Colon (tissue), 2 donors: Measurements from ENCODE around the gene SLC39A9.
"Not testable (repeated sequence)": the region's sequence is repeated elsewhere in the genome, so short reads cannot be mapped to it uniquely, and the experiment has no call there.

Experiments used
- FAIRE-seq: peaks from 2 replicates; lab custom pipeline; 2012; peaks lifted over from hg19 to GRCh38; lab: Jason Lieb, UNC
- donor health status: control.
- donor health status: control.

SLC39A9 gene

DNA sequence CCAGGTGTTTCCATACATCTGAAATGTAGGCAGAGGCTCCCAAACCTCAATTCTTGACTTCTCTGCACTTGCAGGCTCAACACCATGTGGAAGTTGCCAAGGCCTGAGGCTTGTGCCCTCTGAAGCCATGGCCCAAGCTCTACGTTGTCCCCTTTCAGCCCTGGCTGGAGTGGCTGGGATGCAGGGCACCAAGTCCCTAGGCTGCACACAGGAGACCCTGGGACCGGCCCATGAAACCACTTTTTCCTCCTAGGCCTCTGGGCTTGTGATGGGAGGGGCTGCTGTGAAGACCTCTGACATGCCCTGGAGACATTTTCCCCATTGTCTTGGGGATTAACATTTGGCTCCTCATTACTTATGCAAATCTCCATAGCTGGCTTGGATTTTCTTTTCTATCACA is 79.6 kb downstream of the SLC39A9 start:
- not testable (repeated sequence) for FAIRE-seq

GRCh38 chr14:69479696-69480095 is 81.2 kb downstream of the SLC39A9 start:
- FAIRE-seq = no peak

DNA sequence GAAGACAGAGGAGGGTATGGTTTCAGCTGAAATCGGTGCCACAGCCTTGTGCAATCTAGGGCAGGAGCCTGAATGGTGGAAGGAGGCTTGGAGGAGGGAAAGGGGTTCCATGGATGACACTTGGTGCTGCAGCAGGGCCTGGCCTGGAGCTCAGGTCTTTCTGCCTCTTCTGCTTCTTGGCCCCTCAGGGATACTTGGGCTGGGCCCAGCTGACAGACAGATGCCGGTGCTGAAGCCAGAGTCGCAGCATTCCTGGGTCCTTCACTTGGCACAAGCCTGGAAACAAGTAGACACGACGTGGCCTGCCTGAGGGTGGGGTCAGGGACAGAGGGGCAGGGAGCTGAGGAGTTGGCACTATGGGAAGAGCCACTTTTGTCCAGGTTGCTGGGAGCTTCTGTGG is 81.6 kb downstream of the SLC39A9 start:
- FAIRE-seq = no peak

DNA sequence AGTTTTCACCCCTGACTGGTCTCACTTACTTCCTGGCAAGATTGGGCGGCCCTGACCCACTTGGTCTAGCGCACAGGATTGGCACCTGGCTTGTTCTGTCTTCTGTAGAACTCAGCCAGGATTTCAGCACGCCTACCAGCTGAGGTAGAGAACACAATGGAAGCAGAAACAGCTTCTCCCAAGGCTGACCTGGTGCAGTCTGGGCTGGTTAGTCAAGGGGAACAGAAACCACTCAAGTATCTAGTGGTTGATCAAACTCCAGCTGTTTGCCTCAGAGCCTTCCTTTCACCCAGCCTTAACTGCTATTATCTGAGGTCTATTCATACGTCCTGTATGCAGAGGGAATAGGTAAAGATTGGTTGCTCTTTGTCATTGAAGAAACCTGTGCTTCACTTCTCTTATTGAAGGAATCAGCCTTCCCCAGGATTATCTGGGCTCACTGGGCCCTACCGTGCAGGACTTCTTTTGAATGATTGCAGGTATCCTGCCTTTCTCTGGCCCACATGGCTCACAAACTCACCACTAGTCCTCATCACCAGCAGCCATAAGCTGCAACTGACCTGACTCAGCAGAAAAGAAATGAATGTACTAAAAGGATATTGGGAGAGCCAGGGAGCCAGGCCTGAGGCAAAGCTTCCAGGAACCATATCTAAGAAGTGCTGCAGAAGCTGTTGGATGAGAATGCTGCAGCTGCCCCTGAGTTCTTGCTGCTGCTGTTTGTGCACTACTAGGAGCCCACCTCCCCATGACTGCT is 83.5 kb downstream of the SLC39A9 start:
- FAIRE-seq = no peak

DNA sequence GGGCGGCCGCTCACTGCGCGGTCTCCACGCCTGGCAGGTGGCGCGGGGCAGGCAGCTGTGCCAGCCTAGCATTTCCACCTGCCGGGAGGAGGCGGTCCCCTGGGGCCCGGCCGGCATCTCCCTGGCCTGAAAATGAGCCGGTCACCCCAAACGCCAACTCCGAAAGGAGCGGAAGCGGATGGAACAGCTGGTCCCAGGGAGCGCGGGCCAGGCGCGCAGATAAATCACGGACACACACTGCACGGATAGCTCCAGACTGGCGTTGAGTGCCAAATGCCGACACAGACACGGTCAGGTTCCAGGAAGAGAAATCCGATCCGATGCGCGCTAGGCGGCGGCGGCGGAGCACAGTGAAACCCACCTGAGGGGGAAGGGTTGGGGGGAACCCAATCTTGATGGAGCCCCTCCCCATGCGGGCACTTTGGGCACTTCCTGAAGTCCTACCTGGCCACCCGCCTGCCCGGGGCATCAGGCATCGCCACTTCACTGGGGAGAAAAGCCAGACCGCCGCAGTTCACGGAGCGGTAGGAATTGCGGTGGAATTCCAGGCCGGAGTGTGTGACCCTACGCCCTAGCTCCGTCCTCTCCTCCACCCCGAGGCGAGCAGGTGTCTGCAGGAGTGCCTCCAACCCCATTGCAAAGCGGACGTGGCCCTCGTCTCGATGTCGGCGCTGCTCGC is 85.4 kb downstream of the SLC39A9 start:
- FAIRE-seq = no peak

- FAIRE-seq = no peak
Measured at GRCh38 chr14:69484444-69485314, 86.2 kb downstream of the SLC39A9 start, which contains the start of gene PLEKHD1. PLEKHD1 (plus strand) TSS chr14:69484728; CDS start chr14:69484966, 238 bp downstream.

- FAIRE-seq = no peak
Measured at GRCh38 chr14:69485315-69485660, 86.8 kb downstream of the SLC39A9 start.

DNA sequence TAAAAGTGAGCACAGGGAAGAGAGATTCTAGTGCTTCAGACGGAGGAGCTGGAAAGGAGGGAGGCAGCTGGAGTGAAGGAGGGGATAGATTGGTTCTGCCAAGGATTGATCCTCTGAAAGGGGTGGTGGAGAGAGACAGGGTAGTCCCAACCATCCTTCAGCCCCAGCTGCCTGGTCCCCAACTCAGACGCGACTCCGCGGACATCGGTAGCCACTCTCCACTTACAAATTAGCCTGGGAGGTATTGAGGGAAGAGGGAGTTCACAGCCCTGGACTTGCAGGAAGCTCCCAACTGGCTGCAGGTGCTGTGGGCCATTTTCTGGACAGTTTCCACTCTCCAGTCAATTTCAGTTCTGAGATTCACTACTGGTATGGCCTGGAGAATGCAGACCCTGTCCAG is 87.2 kb downstream of the SLC39A9 start:
- no peak for FAIRE-seq

GRCh38 chr14:69487226-69487625 is 88.7 kb downstream of the SLC39A9 start:
- no peak for FAIRE-seq

DNA sequence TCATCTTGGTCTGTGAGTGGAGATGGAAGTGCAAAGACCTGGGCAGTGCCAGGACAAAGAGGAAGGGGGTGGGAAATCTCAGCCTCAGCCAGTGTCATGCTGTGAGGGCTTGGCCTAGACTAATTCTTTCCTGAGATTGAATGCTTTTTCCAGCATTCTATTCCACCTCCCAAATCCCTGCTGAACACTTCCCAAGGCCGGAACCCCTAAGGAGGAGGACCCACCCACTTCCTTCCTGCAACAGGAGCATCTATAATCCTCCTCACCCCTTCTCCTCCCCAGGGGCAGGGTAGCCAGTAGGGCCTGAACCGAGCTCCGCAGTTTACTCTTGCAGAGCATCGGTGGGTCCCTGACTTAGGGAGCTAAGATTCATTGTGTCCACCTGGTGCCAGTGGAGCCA is 89.3 kb downstream of the SLC39A9 start:
- FAIRE-seq = no peak

- no peak for FAIRE-seq
Measured at GRCh38 chr14:69489495-69489894, 91.0 kb downstream of the SLC39A9 start.

- no peak for FAIRE-seq
Measured at GRCh38 chr14:69490219-69490918, 91.9 kb downstream of the SLC39A9 start.

DNA sequence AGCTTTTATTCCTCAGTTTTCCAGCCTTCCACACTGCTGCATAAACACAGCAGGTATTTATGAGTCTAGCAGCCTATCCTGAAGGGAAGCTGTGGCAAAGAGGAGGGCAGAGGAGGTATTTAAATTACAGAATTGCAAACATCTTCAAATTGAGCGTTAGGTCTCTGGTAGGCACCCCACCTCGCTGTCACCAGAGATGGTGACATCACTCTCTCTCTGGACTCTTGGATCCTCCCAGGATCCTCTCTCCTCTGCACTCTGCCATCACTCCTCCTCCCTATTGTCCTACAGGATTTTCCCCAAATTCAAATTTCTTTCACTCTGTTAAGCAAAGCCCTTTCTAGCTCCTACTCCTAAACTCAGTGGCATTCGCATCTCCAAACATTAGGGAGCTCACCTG is 92.7 kb downstream of the SLC39A9 start:
- FAIRE-seq = no peak

DNA sequence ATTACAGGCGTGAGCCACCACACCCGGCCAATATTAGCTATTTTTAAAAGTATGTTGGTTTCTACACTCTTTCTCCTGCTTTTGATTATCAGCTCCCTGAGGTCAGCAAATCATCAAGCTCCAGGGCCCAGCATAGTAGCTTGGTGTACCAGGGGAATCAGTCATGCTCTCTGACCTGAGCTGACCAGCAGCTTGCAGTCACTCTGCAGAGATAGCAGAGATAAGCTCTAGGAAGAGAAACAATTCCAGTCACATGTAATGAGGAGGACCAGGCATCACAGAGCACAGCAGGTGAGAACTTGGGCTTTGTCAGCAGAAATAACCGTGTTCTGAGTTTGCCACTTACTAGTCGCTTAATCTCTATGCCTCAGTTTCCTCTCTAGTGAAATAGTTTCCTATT is 94.5 kb downstream of the SLC39A9 start:
- no peak for FAIRE-seq

DNA sequence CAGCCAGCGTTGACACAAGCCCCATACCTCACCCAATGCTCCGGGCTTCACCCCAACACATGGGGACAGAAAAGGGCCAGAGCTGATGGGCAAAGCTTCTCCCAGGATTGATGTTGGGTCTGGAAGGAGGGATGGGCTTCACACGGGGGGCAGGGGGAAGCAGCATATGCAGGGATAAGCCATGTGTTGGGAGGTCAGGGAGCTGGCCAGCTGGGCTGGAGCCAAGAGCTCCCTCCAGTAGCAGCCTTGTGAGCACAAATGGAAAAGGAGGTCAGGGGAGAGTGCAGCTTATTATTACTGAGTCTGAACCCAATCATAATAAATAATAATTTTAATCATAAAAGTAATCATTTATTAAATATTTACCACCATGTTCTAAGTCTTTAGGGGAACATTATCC is 95.3 kb downstream of the SLC39A9 start:
- FAIRE-seq = no peak

DNA sequence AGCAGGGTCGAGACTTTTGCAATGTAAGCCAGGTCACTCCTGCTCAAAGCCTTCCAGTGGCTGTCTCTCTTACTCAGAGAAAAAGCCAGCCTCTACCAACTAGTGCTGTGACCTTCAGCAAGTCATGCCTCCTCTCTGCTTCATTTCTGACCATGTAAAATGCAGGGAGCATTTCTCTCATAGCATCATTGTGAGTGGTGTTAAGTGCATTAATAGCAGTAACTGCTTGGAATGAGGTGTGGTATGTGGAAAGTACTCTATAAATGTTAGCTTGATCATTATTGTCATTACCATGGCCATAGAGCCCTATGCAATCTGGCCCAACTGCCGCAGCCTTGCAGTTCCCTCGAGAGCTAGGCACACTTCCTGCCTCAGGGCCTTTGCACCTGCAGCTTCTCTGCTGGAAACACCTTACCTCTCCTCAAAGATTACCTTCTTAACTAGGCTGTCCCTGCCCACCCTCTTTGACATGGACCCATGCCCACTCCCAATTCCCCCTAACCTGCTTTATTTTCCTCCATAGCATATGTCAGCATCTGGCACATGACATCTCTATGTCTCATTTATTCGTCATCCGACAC is 96.9 kb downstream of the SLC39A9 start:
- no peak for FAIRE-seq

GRCh38 chr14:69497866-69498265 is 99.4 kb downstream of the SLC39A9 start:
- FAIRE-seq = not testable (repeated sequence)

- not testable (repeated sequence) for FAIRE-seq
Measured at GRCh38 chr14:69498286-69498685, 99.8 kb downstream of the SLC39A9 start.

GRCh38 chr14:69499436-69499835 is 100.9 kb downstream of the SLC39A9 start:
- FAIRE-seq = no peak

DNA sequence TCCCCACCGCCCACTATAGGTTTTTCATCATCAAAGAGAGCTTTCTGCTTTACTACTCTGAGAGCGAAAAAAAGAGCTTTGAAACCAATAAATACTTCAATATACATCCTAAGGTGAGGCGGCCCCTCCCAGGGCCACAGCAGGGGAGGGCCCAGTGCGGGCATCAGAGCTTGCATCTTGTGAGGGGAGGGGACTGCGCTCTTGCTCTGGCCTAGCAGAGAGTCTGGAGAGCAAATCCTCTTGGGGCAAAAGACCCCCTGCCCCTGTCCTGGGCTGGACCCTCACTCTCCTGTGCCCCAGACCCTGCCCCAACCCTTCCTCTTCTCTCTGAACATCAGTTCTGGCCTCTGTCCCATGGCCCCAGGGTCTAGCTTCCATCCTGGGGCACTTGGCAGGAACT is 101.6 kb downstream of the SLC39A9 start:
- no peak for FAIRE-seq

DNA sequence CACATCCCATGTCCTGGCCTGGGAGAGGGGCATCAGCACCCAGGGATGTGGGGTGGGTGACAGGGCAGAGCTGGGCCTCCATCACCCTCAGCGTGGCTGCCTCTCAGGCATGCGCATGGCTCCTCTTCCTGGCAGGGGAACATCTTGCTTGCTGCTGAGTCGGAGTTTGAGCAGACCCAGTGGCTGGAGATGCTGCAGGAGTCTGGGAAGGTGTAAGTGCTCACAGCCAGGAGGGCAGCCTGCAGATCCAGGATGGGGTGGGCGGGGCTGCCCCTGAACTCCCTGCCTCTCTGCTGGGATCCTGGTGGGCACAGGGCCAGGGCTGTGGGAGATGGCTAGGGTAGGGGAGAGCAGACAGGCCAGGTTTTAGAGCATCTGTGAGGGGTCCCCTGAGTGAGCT is 102.2 kb downstream of the SLC39A9 start:
- FAIRE-seq = no peak

GRCh38 chr14:69501423-69501838 is 102.9 kb downstream of the SLC39A9 start:
- FAIRE-seq = no peak
